Islet of Langerhans (tissue), 1 donor: ENCODE results near the gene IFRD1.

ENCODE experiments used
- FAIRE-seq: peaks from one replicate; lab custom pipeline; 2011; peaks lifted over from hg19 to GRCh38; lab: Jason Lieb, UNC

Gene IFRD1

GRCh38 chr7:112520787-112521186, 70.5 kb downstream of the IFRD1 start:
- FAIRE-seq, result no peak

GRCh38 chr7:112521942-112522341, 71.7 kb downstream of the IFRD1 start:
- FAIRE-seq, result no peak

GRCh38 chr7:112523871-112524270, 73.6 kb downstream of the IFRD1 start:
- no peak for FAIRE-seq
